ENCODE results near the gene TECPR2. TPM values are rescaled to one million over a fixed set of nuclear protein-coding genes. Genes with fewer than 3 reads are reported as not detected.

The TECPR2 gene
- total RNA-seq, 1 experiment from 2014 or later, result 21.3 TPM

DNA sequence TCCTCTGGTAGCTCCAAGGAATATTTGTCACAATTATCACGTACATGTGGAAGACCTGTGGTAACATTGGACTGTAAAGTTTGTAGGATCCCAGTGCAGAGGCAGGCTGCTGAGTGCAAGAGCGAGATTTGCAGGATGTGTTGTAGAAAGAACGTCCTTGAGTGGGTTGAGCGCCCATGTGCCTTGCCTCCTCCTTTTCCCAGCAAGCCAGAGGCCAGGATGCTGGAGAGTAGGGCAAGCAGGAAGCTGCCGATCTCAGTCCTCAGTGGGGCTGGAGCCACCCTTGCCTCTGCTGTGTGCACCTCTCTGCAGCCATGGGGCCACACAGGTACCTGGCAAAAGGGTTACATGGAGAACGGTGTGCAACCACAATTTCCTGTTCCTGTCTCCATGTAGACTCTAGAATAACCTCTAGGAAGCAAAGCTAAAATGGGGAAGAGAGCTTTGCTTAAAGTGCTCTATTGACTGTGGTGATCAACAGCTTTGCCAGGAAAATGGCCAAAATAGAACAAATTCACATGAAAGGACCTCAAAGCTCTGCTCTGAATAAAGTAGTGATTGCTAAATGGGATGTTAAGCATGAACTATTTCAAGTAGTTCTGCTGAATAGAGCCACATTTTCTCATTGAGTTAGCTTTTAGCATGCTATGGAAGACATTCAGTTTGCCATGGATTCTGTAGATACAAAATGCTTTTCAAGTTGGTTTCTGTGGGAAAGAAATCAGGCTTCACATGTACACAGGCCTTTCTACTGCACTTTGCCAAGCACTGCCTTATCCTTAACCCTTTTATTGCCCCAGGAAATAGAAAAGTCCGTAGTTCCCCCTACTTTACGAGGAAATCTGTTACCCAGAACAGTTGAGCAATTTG lies 109.4 kb downstream of the TECPR2 start (continued):
- TF ChIP-seq CBFB (CRISPR knock-in tag; IDR thresholded peaks at IDR 0.05; ENCODE audit: low read depth), result no peak
- no peak for TF ChIP-seq ELF4 (CRISPR knock-in tag; IDR thresholded peaks at IDR 0.05; ENCODE audit: low read depth)
- TF ChIP-seq, protein P1, sequence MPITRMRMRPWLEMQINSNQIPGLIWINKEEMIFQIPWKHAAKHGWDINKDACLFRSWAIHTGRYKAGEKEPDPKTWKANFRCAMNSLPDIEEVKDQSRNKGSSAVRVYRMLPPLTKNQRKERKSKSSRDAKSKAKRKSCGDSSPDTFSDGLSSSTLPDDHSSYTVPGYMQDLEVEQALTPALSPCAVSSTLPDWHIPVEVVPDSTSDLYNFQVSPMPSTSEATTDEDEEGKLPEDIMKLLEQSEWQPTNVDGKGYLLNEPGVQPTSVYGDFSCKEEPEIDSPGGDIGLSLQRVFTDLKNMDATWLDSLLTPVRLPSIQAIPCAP (CRISPR knock-in tag; IDR thresholded peaks at IDR 0.05), result no peak
- TF ChIP-seq AFF4 (CRISPR knock-in tag; IDR thresholded peaks at IDR 0.05; ENCODE audit: borderline replicate concordance), result no peak

- CTCF ChIA-PET, result no interaction called here
- ATAC-seq (no peak), DNase-seq (ENCODE audit: low spot score) (no peak)
- H3K4me1 Mint-ChIP-seq, result no peaks in the 10 kb centered on the region
- 0 out of 2 replicates have a peak, but pooled peaks cover 2% of the 10 kb centered on the region for H3K36me3 Mint-ChIP-seq
- POLR2A ChIA-PET, result no interaction called here
- H3K4me3 Mint-ChIP-seq, result no peak overlapping the region
- H3K27ac Mint-ChIP-seq, result no peak overlapping the region
- no peak for TF ChIP-seq ESRRA (CRISPR knock-in tag; IDR thresholded peaks at IDR 0.05; ENCODE audit: borderline replicate concordance)
- no peaks in the 10 kb centered on the region for H3K27me3 Mint-ChIP-seq (ENCODE audit: low read depth)
- H3K9me3 Mint-ChIP-seq, result no peaks in the 10 kb centered on the region
These were observed 110.0 kb downstream of the TECPR2 start for GRCh38 chr14:102472791-102473150.

DNA sequence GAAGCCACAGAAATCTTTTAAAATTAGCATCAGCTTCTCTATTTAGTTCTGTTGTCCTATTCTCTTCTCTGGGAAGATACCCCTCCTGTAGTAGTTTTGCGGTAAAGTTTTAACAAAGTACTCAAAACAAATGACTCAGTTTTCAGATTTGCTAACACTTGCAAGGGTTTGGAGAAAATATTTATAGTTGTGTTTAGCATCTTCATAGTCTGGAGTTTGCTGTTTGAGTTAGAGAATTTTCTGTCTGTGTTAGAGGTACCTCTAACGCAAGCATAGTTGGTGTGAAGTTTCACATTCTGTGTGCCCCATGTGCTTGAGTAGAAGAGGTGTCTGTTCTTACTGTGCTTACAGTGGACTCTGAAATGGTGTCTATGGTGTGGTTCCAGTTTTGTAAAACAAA lies 110.8 kb downstream of the TECPR2 start:
- TF ChIP-seq ZNF263 (CRISPR knock-in tag; IDR thresholded peaks at IDR 0.05; ENCODE audit: low read depth) (no peak), ZNF416 (CRISPR knock-in tag; IDR thresholded peaks at IDR 0.05) (no peak), ZNF425 (CRISPR knock-in tag; conservative IDR thresholded peaks at IDR 0.05) (no peak), ZNF138 (CRISPR knock-in tag; conservative IDR thresholded peaks at IDR 0.05) (no peak)
- DNase-seq (ENCODE audit: low spot score) (no peak), ATAC-seq (no peak)
- no peaks in the 10 kb centered on the region for H3K27me3 Mint-ChIP-seq (ENCODE audit: low read depth)
- H3K4me1 Mint-ChIP-seq, result no peaks in the 10 kb centered on the region
- ChIA-PET POLR2A (no interaction called here), CTCF (no interaction called here)
- H3K36me3 Mint-ChIP-seq, result 0 out of 2 replicates have a peak, but pooled peaks cover 2% of the 10 kb centered on the region
- 0 out of 2 replicates have a peak overlapping the region, but pooled peaks have one; percentile 9 for H3K27ac Mint-ChIP-seq
- H3K4me3 Mint-ChIP-seq, result no peak overlapping the region
- no peaks in the 10 kb centered on the region for H3K9me3 Mint-ChIP-seq

- TF ChIP-seq, protein P1 (CRISPR knock-in tag; IDR thresholded peaks at IDR 0.05), result no peak
- TF ChIP-seq RELA (CRISPR knock-in tag; IDR thresholded peaks at IDR 0.05; ENCODE audit: borderline replicate concordance), result no peak
- no peak for TF ChIP-seq ERG (CRISPR knock-in tag; IDR thresholded peaks at IDR 0.05)
- TF ChIP-seq, protein P2, sequence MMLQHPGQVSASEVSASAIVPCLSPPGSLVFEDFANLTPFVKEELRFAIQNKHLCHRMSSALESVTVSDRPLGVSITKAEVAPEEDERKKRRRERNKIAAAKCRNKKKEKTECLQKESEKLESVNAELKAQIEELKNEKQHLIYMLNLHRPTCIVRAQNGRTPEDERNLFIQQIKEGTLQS (CRISPR knock-in tag; conservative IDR thresholded peaks at IDR 0.05), result no peak
- Mint-ChIP-seq H3K4me3 (no peak overlapping the region), H3K27ac (no peak overlapping the region; the same call in 1 of the 2 replicates), H3K36me3 (peaks cover 7% of the 10 kb centered on the region), H3K9me3 (no peaks in the 10 kb centered on the region), H3K27me3 (ENCODE audit: low read depth) (no peaks in the 10 kb centered on the region), H3K4me1 (no peaks in the 10 kb centered on the region)
- ChIA-PET CTCF (no interaction called here), POLR2A (no interaction called here)
- ATAC-seq (no peak), DNase-seq (ENCODE audit: low spot score) (no peak)
These were observed 112.2 kb downstream of the TECPR2 start for GRCh38 chr14:102474934-102475333.
